GM19452 (cell line): ENCODE data around the gene NOL4L.

Experiments
- ATAC-seq: cut with Tn5 transposase; IDR thresholded peaks from one replicate; pipeline ENCODE4 v1.9.1; 2021; ENCODE audit not compliant: unreplicated experiment

NOL4L gene

GRCh38 chr20:32543570-32544259, 41.4 kb downstream of the NOL4L start:
- ATAC-seq = no peak

- no peak for ATAC-seq
These were observed 42.9 kb downstream of the NOL4L start for GRCh38 chr20:32542259-32542615.

GRCh38 chr20:32541323-32542258, 43.5 kb downstream of the NOL4L start:
- no peak for ATAC-seq

- no peak for ATAC-seq
These were observed 45.1 kb downstream of the NOL4L start for GRCh38 chr20:32539817-32540675.

- no peak for ATAC-seq
These were observed 45.9 kb downstream of the NOL4L start for GRCh38 chr20:32539026-32539816.

DNA sequence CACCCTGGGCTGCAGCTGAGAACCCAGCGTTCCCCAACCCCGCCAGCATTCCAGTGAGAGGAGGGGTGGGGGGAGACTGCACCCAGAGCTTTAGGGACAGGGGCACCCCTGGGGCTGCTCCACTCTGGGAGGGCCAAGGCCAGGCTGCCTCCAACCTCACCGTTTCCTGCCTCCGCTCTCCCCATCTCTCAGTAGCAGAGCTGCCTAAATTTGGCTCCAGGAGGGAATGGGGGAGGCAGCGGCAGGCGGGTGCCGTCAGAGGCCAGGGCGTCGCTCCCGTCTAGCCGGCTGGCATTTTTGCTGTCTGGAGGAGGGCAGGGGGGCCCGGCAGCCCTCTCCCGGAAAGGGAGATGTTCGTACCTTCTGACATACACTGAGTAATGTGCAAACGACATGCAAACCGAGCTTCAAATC, 46.6 kb downstream of the NOL4L start:
- ATAC-seq = no peak

- ATAC-seq = no peak
These were observed 47.2 kb downstream of the NOL4L start for GRCh38 chr20:32537657-32538525.

DNA sequence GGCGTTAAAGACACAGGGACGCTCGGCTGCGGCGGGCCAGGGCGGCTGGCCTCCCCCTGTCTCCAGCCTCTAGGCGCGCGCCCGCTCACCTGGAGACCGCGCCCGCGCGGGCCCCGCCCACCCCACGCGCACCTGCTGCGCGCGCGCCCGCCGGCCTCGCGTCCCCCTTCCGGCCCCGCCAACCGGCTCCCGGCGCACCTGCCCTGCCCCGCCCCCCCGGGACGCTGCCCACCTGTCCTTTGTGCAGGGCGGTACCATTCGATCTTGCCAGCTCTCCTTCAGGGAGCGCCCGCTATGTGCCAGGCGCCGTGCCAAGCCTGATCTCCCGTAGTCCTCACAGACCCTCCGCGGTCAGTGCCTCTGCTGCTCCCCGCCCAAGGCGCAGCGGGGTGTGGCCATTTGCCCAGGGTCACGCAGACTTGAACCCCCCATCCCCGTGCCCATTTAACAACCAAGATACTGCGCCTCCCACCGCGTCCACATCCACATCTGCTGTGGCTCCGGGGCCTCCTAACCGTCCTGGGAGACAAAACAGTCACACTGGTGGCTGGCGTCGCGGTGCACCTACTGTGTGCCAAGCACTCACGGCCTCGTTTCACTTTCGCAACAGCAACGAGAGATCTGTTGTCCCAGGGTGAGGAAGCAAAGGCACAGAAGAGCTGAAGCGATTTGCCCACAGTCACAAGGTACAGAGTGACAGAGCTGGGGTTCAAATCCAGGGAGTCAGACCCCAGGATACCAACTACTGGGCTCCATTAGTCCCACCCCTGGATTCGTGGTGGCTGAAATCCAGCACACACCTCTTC, 48.1 kb downstream of the NOL4L start:
- no peak for ATAC-seq

GRCh38 chr20:32535953-32536823, 48.9 kb downstream of the NOL4L start:
- ATAC-seq = no peak

DNA sequence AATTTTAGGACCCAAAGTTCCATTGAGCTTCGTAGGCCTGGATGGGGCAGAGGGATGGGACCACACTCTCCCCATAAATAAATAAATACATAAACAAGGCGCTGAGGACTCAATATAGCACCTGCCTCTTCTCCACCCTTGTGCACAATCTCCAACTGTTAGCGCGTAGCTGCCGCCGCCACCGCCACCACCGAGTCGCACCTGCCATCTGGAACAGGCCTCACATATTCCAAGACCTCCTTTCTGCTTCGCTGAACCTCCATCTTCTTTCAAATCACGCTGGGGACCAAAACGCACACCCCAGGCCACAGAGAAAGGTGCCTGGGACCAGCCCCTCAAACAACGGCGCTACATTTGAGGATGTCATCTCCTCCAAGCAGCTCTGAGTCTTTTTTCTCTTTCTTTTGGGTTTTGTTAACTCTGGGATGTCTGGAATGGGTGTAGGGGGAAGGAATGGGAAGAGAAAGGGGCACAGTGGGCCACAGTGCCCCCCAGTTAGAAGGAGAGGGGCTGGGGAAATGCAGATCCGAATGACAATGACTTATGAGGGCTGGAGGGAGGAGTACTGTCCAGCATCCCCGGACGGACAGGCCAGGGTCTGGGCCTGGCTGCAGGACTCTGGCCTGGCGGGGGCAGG, 49.7 kb downstream of the NOL4L start:
- ATAC-seq = no peak

- ATAC-seq = no peak
These were observed 50.4 kb downstream of the NOL4L start for GRCh38 chr20:32534661-32535240.

GRCh38 chr20:32533732-32534131, 51.4 kb downstream of the NOL4L start:
- no peak for ATAC-seq

DNA sequence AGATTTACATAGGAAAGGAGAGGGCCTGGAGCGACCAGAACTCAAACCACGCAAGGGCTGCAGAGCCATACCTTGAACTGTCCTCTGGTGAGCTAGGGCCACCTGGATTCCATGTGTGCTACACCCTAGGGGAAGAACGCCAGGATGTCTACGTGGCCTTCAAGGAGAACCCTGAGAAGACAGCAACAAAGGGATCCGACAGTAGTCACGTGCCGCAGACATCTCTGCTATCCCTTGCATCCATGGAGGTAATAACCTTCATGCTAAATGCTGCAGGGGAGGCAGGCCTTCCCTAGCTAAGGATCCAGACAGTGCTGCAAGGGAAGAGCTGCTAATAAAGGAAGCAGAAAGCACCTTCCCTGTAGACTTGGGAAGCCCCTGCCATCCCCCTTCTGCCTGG, 52.9 kb downstream of the NOL4L start:
- no peak for ATAC-seq

- ATAC-seq = no peak
These were observed 56.0 kb downstream of the NOL4L start for GRCh38 chr20:32528905-32529670.

DNA sequence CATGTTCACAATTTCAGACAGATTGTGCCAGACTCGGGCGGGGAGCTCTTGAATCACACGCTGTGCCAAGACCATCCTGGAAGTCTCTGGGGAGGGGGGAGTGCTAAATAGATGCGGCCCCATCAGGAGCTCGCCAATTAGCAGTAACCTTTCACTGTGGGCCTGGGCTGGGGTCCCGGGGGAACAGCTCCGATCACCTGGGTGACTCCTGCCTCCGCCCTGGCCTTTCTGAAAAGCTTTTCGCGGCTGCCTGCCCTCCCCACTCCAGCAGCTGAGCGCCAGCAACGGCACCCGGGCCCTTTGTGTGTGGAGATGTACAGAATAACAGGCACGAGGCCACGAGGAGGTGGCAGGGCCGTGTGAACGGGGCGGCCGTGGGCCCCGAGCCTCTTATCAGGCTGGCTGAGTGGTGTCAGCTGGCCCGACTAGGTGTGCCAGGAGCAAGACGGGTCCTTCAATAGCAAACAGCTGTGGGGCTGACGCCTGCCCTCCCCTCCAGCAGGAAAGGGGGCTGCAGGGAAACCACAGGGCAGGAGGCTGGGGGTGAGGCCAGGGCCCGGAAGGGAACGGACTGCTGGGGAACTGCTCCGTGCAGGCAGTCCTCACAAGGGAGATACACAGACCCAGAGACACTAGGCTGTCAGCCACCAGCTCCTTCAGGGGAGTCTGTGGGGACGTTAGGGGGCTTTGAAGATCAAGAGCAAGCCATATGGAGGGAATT, 56.8 kb downstream of the NOL4L start:
- no peak for ATAC-seq
